Rectal smooth muscle tissue (tissue), 1 donor: ENCODE results near the gene YTHDF1.

Source experiments
- H3K27ac ChIP-seq: one replicate; pipeline ENCODE4 v1.7.0; 2013; ENCODE audit warnings: low read depth, low read length, inconsistent platforms
- H3K27me3 ChIP-seq: one replicate; pipeline ENCODE4 v1.7.0; 2013; ENCODE audit warnings: low read length; ENCODE audit not compliant: control insufficient read depth, insufficient read depth
- H3K36me3 ChIP-seq: one replicate; pipeline ENCODE4 v1.7.0; 2013; ENCODE audit warnings: low read length; ENCODE audit not compliant: control insufficient read depth, insufficient read depth
- H3K4me1 ChIP-seq: one replicate; pipeline ENCODE4 v1.7.0; 2013; ENCODE audit warnings: low read length; ENCODE audit not compliant: control insufficient read depth, insufficient read depth
- H3K4me3 ChIP-seq: one replicate; pipeline ENCODE4 v1.7.0; 2013; ENCODE audit warnings: low read length
- H3K9ac ChIP-seq: one replicate; pipeline ENCODE4 v1.7.0; 2013; ENCODE audit warnings: low read length

The YTHDF1 gene

DNA sequence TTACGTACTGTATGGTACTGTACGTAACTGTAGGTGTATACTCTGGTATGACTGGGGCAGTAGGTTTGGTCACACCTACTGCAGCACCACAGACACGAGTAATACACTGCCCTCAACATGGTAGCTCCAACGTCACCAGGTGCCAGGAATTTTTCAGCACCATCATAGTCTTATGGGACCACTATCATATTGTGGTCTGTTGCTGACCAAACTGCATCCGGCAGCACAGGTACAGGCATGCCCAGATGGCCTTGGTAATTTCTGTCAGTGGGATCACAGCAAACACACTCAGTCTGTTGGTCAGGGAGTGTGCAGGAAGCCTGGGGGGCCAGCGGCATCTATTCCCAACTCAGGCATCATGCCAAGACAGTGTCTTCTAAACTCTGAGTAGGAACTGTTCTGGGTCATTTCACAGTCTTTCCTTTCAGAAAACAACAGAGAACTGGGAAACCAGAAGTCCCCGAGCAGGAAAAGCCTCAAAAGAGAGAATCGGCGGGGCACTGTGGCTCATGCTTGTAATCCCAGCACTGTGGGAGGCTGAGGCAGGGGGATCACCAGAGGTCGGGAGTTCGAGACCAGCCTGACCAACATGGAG, 5.8 kb downstream of the YTHDF1 start:
- H3K36me3 ChIP-seq, result peaks cover 20% of the 10 kb centered on the region
- no peak overlapping the region for H3K4me3 ChIP-seq
- no peak overlapping the region for H3K9ac ChIP-seq
- peaks cover 13% of the 10 kb centered on the region for H3K4me1 ChIP-seq
- no peaks in the 10 kb centered on the region for H3K27me3 ChIP-seq
- H3K27ac ChIP-seq, result no peak overlapping the region

DNA sequence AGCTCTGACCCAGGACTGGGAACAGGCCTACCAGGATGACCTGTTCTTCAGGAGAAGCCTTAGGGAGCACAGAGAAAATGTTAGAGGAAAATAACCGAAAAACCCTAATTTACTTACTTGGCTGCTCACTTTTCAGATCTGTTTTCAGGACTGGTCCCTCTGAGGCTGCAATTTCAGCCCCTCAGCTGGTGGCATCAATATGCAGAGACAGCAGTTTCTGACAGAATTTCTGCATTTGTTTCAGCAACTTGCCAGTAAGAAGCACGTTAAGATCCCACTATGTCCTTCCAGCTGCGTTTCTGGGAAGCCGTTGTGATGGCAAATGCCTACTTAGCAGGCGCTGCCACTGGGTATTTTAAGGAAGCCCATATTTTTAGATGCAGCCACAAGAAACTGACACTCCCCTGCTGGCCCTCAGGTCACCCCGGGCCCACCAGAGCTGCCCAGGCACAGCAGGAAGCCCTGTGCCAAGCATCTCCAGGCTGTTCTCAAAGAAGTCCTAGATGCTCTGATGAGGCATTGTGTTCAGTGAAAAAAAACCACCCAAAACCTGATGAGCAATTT, 7.5 kb downstream of the YTHDF1 start:
- H3K36me3 ChIP-seq, result peaks cover 33% of the 10 kb centered on the region
- H3K27ac ChIP-seq, result no peak overlapping the region
- H3K4me1 ChIP-seq, result peaks cover 8% of the 10 kb centered on the region

DNA sequence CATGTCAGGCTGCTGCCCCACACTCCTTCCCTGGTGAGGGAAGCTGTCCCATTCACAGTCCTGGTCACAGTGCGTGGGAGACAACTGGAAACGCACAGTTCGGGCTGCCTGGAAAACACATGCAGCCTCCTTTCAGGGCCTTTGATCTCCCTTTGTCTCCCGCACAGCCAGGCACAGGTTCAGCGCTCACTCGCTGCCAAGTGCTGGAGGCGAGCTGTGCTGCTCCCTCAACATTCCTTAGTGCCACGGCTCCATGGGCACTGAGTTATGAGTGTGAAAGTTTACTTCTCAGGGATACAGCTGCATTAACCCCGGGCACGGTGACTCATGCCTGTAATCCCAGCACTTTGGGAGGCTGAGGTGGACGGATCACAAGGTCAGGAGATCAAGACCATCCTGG, 9.1 kb downstream of the YTHDF1 start:
- H3K9ac ChIP-seq, result no peak overlapping the region
- no peak overlapping the region for H3K4me3 ChIP-seq
- no peak overlapping the region for H3K27ac ChIP-seq
- no peaks in the 10 kb centered on the region for H3K27me3 ChIP-seq
- H3K36me3 ChIP-seq, result peaks cover 39% of the 10 kb centered on the region
- H3K4me1 ChIP-seq, result peaks cover 5% of the 10 kb centered on the region

More for the DNA sequence above, 7.5 kb downstream of the YTHDF1 start:
- Histone ChIP-seq H3K4me3 (no peak overlapping the region), H3K27me3 (no peaks in the 10 kb centered on the region), H3K9ac (no peak overlapping the region)

DNA sequence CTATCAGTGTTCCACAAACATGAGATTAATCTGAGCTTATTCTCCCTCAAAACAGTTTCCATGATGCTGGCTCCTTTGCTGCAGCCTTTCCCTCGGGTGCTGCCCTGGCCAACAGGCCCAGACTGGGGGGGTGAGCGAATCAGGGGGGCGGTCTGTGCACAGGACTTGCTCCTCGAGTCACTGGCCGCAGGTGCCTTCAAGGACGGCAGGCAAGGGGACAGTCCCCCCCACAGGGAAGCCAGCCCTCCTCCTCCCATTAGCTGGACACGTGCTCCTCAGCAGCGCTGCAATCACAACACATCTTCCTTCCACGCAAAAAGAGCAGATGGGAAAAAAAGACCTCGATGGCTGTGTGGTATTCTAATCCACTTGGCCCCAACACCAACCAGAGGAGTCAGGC, 10.0 kb downstream of the YTHDF1 start:
- Histone ChIP-seq H3K4me1 (peaks cover 5% of the 10 kb centered on the region), H3K9ac (no peak overlapping the region)

DNA sequence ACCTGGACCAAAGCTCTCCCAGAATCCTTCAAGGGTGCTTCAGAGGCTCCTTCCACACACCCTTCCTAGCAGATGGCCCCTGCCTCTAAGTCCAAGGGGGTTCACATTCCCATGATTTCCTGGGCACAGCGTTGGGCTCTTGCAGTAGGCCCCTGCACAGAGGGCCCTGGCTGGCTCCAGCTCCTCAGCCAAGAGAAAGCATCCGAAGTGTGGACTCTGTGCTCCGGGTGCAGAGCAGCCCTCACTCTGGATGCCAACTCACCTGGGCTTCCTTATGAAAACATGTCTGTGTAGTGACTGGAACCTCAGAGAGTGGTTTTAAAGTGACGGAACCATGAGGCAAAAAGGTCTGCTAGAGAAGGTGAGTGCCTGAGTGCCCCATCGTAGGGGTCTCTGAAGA, 11.6 kb downstream of the YTHDF1 start:
- Histone ChIP-seq H3K27ac (no peak overlapping the region), H3K36me3 (peaks cover 38% of the 10 kb centered on the region), H3K4me3 (no peak overlapping the region), H3K27me3 (no peaks in the 10 kb centered on the region), H3K9ac (no peak overlapping the region), H3K4me1 (peaks cover 5% of the 10 kb centered on the region)

More for the DNA sequence above, 10.0 kb downstream of the YTHDF1 start:
- peaks cover 41% of the 10 kb centered on the region for H3K36me3 ChIP-seq
- H3K4me3 ChIP-seq, result no peak overlapping the region
- H3K27me3 ChIP-seq, result no peaks in the 10 kb centered on the region
- H3K27ac ChIP-seq, result no peak overlapping the region

DNA sequence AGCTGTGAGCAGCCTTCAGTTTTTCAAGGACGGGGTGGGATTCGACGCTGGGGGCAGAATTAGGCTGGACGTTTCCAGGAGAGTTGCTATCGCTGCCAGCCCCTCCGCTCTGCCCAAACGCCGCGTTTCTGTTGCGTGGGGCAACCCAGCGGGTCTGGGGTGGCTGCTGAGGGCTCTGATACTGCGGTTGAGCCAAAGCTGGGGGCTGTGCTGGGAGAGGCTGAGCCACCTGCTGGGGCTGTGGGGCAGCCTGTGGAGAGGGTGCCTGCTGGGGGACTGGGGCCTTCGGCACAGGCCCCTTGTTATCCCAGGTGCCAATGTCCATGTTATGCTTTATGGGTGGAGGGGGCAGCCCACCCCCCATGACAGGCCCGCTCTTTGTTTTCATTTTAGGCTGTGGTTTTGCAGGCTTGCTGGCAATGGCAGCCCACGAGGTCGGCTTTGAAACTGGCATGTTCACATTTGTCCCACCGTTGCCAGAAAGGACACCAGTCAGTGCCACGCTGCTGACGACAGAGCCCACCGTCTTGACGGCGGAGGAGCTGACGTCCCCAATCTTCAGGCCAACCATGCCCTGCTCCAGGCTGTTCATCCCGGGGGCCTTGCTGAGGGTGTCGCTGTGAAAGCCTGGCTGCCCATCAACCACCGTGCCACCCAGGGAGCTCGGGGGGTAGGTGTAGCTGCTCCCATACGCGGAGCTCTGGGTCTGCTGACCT, 13.0 kb downstream of the YTHDF1 start:
- peaks cover 31% of the 10 kb centered on the region for H3K36me3 ChIP-seq
- no peak overlapping the region for H3K9ac ChIP-seq
- no peaks in the 10 kb centered on the region for H3K27me3 ChIP-seq
- no peak overlapping the region for H3K27ac ChIP-seq
- no peak overlapping the region for H3K4me3 ChIP-seq
- peaks cover 5% of the 10 kb centered on the region for H3K4me1 ChIP-seq

DNA sequence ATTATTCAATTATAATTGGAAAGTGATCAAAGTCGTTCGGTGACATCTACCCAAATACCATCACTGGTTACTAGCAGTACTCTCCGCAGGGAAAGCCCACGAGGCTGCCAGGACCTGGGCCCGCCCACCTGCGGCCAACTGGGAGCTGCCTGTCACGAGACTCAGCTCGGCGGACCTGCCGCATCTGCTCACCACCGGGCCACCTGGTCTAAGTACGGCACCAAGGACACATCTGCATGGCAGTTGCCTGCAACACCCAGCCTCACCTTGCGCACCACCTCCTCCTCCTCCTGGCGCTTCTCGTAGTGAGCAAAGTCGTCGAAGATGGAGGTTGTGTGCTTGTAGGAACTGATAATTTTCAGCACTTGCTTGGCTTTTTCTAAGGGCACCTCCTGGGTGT, 13.9 kb downstream of the YTHDF1 start:
- H3K27ac ChIP-seq, result no peak overlapping the region
- H3K4me3 ChIP-seq, result no peak overlapping the region
- H3K9ac ChIP-seq, result no peak overlapping the region
- H3K36me3 ChIP-seq, result peaks cover 31% of the 10 kb centered on the region
- peaks cover 5% of the 10 kb centered on the region for H3K4me1 ChIP-seq
- H3K27me3 ChIP-seq, result no peaks in the 10 kb centered on the region

DNA sequence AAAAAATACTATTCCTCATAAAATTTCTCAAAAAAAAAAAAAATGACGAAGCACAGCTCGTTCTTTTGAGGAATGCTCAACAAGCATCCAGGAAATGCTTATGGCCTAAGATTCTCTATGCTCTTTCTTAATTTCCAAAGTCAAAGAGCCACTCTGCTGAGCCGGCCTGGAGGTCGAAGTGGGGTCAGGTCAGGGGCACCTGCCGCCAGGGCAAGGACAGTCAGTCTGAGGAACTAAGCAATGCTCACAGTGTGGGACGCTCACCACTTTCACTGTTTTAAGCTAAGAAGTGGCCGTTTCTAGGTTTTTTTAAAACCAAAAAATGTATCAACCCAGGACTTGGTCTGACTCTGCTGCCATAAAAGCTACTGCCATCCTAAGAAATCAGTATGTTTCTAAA, 17.3 kb downstream of the YTHDF1 start:
- Histone ChIP-seq H3K4me1 (no peaks in the 10 kb centered on the region), H3K27ac (no peak overlapping the region), H3K36me3 (peaks cover 19% of the 10 kb centered on the region), H3K9ac (no peak overlapping the region), H3K27me3 (no peaks in the 10 kb centered on the region), H3K4me3 (no peak overlapping the region)

DNA sequence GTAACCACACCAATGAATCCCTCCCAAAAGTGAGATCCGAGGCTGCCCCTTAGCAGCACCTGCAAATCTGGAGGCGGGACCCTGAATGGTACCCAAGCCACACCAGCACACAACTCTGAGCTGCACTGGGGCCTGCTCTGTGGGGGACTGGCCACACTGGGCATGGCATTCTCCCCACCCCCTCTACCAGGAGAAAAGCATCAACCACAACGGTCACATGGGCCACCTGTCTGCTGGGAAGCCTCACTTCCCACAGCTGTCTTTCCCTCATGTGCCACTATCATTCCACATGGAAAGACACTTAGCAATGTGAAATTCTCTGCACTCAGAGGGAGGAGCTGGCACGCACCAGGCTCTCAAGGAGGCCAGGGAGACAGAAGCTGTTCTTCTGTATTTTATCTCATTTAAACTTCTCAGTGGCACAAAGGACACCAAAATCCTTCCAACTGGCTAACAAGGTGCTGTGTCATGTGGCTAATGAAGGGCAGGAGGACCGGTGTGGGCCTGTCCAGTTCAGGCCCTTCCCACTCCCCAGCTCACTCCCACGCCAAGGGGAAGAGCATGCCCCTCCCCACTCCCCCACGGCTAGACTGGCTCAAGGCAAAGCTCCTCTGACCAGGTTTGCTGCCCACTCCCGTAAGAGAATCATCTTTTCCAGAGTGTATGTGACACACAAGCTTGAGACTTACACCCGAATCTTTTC, 19.0 kb downstream of the YTHDF1 start:
- Histone ChIP-seq H3K27ac (no peak overlapping the region), H3K36me3 (peaks cover 6% of the 10 kb centered on the region), H3K9ac (no peak overlapping the region), H3K27me3 (no peaks in the 10 kb centered on the region), H3K4me1 (no peaks in the 10 kb centered on the region), H3K4me3 (no peak overlapping the region)

DNA sequence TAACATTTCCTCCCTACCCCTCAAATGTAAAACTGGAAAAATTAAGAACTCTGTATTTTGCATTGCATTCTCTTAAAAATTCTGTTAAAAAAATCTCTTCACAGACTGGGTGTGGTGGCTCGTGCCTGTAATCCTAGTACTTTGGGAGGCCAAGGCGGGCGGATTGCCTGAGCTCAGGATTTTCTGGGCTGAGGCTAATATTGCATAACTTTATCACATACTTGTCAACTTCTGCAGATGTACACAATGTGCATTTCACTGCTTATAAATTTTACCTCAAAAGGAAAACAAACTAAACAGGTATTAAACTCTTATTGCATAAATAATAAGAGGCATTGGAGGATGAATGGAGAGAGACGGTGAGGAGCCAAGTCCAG, 21.1 kb downstream of the YTHDF1 start:
- H3K4me1 ChIP-seq, result no peaks in the 10 kb centered on the region
- no peak overlapping the region for H3K4me3 ChIP-seq
- peaks cover 3% of the 10 kb centered on the region for H3K36me3 ChIP-seq
- no peaks in the 10 kb centered on the region for H3K27me3 ChIP-seq
- H3K9ac ChIP-seq, result no peak overlapping the region
- H3K27ac ChIP-seq, result no peak overlapping the region

DNA sequence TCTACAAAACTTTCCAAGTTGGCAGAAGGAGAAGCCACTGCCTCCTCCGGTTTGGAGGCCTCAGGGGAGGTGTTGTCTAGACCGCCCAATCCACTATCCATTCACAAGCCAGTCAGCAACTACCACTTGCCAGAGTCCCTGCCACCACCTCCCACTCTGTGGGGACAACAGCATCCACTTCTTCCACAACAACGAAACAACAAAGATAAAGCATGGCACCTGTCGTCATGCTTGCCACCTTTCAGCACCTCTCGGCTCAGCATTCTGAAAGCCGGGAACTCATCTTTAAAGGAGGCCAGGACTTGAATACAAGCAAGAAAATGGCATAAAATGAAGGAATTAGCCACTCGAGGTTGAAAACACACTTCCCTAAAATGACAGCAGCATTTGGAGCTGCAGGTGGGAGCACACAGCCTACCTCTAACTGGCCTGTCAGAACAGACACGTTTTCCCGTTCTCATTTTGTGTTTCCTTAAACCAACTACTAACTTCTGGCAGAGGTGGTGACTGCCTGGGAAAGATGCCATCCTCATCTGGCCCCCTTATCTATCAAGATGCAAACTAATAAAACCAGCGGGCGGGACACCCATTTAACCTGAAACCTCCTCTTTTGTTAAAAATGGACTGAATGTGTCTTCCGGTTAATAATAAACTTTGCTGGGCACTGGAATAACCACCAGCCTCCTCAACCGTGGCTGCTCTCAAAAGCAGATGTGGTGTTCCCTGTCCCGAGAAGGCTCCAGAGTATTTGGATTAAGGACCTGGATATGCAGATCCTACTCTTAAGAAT, 21.7 kb downstream of the YTHDF1 start:
- H3K4me1 ChIP-seq, result no peaks in the 10 kb centered on the region
- H3K27me3 ChIP-seq, result no peaks in the 10 kb centered on the region
- H3K27ac ChIP-seq, result no peak overlapping the region
- H3K4me3 ChIP-seq, result no peak overlapping the region
- H3K9ac ChIP-seq, result no peak overlapping the region
- peaks cover 3% of the 10 kb centered on the region for H3K36me3 ChIP-seq

DNA sequence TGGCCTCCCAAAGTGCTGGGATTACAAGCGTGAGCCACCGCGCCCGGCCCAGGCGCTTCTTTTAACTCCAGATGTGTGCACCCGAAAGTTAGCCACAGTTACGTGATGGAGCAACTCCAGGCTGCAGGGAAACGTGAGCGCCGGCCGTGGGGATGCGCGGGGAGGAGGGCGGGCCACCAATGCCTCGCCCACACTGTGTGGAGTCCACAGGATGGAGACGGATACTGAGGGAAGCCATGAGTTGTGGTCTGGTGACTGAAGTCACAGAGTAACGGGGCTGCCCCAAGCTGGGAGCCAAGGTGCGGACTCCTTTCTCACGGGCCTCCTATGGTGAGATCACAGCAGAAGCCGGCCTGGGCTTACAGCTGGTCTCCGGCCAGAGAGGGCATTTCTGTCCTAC, 23.2 kb downstream of the YTHDF1 start:
- H3K4me1 ChIP-seq, result no peaks in the 10 kb centered on the region
- H3K4me3 ChIP-seq, result no peak overlapping the region
- peaks cover 3% of the 10 kb centered on the region for H3K36me3 ChIP-seq
- no peak overlapping the region for H3K27ac ChIP-seq
- H3K9ac ChIP-seq, result no peak overlapping the region
- no peaks in the 10 kb centered on the region for H3K27me3 ChIP-seq
